MM.1S (cell line): ENCODE results near the gene ACSS1.

Experiments
- EZH2 ChIP-seq: fragments of 300-600 bp; sonication (generic); optimal IDR thresholded peaks from 2 replicates; pipeline ENCODE3; 2017; ENCODE audit warnings: low read depth, mild to moderate bottlenecking, antibody characterized with exemption, low read length, mixed read lengths
- EZH2phosphoT487 ChIP-seq: fragments of 300-600 bp; sonication (generic); IDR thresholded peaks from 2 replicates; pipeline ENCODE4 v1.6.1; 2018; ENCODE audit warnings: antibody characterized with exemption, low read length
- TF ChIP-seq, protein P1 (sequence below): fragments of 300-600 bp; sonication (generic); IDR thresholded peaks from 2 replicates; pipeline ENCODE4 v1.5.1; 2016; ENCODE audit warnings: antibody characterized with exemption, low read length, mixed read lengths

- TF ChIP-seq, protein P1, sequence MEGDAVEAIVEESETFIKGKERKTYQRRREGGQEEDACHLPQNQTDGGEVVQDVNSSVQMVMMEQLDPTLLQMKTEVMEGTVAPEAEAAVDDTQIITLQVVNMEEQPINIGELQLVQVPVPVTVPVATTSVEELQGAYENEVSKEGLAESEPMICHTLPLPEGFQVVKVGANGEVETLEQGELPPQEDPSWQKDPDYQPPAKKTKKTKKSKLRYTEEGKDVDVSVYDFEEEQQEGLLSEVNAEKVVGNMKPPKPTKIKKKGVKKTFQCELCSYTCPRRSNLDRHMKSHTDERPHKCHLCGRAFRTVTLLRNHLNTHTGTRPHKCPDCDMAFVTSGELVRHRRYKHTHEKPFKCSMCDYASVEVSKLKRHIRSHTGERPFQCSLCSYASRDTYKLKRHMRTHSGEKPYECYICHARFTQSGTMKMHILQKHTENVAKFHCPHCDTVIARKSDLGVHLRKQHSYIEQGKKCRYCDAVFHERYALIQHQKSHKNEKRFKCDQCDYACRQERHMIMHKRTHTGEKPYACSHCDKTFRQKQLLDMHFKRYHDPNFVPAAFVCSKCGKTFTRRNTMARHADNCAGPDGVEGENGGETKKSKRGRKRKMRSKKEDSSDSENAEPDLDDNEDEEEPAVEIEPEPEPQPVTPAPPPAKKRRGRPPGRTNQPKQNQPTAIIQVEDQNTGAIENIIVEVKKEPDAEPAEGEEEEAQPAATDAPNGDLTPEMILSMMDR = no peak
- no peak for TF ChIP-seq EZH2
- no peak for TF ChIP-seq EZH2phosphoT487
These were observed 41.5 kb downstream of the ACSS1 start for GRCh38 chr20:25016471-25016870.
